Effector memory CD8-positive, alpha-beta T cell (primary cell): ENCODE results near the gene CD34.
"Not testable (repeated sequence)": the region's sequence is repeated elsewhere in the genome, so short reads cannot be mapped to it uniquely, and the experiment has no call there.

Source experiments
- ATAC-seq: fragments of 150-1000 bp; cut with Tn5 transposase; replicated peaks from 2 replicates; pipeline ENCODE4 v1.10.0; 2021; ENCODE audit warnings: mild to moderate bottlenecking, moderate library complexity
- DNase-seq, 3 experiments: peaks; one replicate each; pipeline ENCODE4 v3.0.0; 2021
- H3K27ac Mint-ChIP-seq, 2 donors: one replicate each; pipeline ENCODE4 v1.8.0; 2022; ENCODE audit warnings: mild to moderate bottlenecking in 2 of 2, mixed read lengths in 2 of 2, moderate library complexity in 2 of 2
- H3K27me3 Mint-ChIP-seq, 2 donors: one replicate each; pipeline ENCODE4 v1.8.0; 2022; ENCODE audit warnings: mixed read lengths in 2 of 2
- H3K36me3 Mint-ChIP-seq: one replicate; pipeline ENCODE4 v1.8.0; 2022; ENCODE audit warnings: mild to moderate bottlenecking, moderate library complexity, mixed read lengths; ENCODE audit not compliant: insufficient read depth
- H3K4me1 Mint-ChIP-seq, 2 donors: one replicate each; pipeline ENCODE4 v1.8.0; 2022; ENCODE audit warnings: low read depth in 2 of 2, mixed read lengths in 2 of 2
- H3K4me3 Mint-ChIP-seq, 2 donors: one replicate each; pipeline ENCODE4 v1.8.0; 2022; ENCODE audit warnings: mild to moderate bottlenecking in 2 of 2, mixed read lengths in 2 of 2, moderate library complexity in 2 of 2
- H3K9me3 Mint-ChIP-seq, 2 donors: one replicate each; pipeline ENCODE4 v1.8.0; 2022; ENCODE audit warnings: mixed read lengths in 2 of 2

The CD34 gene

GRCh38 chr1:207948536-207949250, 37.8 kb upstream of the CD34 start:
- no peak overlapping the region for H3K27ac Mint-ChIP-seq

GRCh38 chr1:207946756-207947155, 35.8 kb upstream of the CD34 start:
- no peak overlapping the region for H3K27ac Mint-ChIP-seq
- peaks cover 12 to 18% of the 10 kb centered on the region in 2 donors for H3K27me3 Mint-ChIP-seq
- no peaks in the 10 kb centered on the region for H3K9me3 Mint-ChIP-seq
- DNase-seq (no peak), ATAC-seq (no peak)
- H3K4me1 Mint-ChIP-seq = no peaks in the 10 kb centered on the region
- H3K4me3 Mint-ChIP-seq = no peak overlapping the region
- no peaks in the 10 kb centered on the region for H3K36me3 Mint-ChIP-seq

More at GRCh38 chr1:207948536-207949250, 37.8 kb upstream of the CD34 start:
- Mint-ChIP-seq H3K4me1 (no peaks in the 10 kb centered on the region), H3K9me3 (no peaks in the 10 kb centered on the region), H3K27me3 (peaks cover 9% of the 10 kb centered on the region in 2 donors), H3K4me3 (no peak overlapping the region), H3K36me3 (no peaks in the 10 kb centered on the region)
- DNase-seq (no peak), ATAC-seq (no peak)

DNA sequence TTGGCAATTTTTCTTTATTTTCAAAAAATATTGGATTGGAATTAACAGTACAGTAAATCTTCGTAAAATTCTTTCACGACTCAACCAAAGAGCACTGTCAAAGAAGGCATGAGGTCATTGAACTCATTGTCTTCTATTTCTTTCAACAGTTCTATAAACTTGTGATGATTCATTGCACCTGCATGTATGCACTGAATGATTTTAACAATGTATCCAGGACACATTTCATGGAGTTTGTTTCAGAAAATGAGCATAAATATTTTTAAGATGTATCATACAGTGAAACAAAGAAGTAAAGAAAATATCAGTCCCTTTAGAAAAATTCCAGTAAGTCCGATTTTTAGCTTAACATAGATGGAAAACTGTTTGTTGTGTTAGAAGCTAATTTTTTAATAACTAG, 33.6 kb upstream of the CD34 start:
- peaks cover 28 to 36% of the 10 kb centered on the region in 2 donors for H3K27me3 Mint-ChIP-seq
- H3K9me3 Mint-ChIP-seq = no peaks in the 10 kb centered on the region
- H3K36me3 Mint-ChIP-seq = no peaks in the 10 kb centered on the region
- no peak overlapping the region for H3K4me3 Mint-ChIP-seq
- DNase-seq = no peak
- H3K27ac Mint-ChIP-seq = no peak overlapping the region
- no peak for ATAC-seq
- H3K4me1 Mint-ChIP-seq = no peaks in the 10 kb centered on the region

DNA sequence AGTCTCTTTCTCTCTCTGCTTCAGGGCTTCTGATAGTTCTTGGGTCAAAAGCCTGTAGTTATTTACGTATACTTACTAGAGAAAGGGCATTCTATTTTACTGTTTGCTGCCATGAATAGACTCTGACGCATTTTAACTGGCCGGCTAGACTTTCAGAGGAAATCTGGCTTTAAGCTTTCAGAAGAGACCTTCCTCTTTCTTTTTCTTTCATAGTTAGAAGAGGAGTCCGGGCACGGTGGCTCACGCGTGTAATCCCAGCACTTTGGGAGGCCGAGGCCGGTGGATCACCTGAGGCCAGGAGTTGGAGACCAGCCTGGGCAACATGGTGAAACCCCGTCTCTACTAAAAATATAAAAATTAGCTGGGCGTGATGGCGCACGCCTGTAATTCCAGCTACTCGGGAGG, 31.4 kb upstream of the CD34 start:
- H3K27ac Mint-ChIP-seq, H3K4me3 Mint-ChIP-seq, DNase-seq, H3K36me3 Mint-ChIP-seq, H3K4me1 Mint-ChIP-seq, ATAC-seq, H3K9me3 Mint-ChIP-seq: not testable (repeated sequence)
- peaks cover 45 to 50% of the 10 kb centered on the region in 2 donors for H3K27me3 Mint-ChIP-seq

DNA sequence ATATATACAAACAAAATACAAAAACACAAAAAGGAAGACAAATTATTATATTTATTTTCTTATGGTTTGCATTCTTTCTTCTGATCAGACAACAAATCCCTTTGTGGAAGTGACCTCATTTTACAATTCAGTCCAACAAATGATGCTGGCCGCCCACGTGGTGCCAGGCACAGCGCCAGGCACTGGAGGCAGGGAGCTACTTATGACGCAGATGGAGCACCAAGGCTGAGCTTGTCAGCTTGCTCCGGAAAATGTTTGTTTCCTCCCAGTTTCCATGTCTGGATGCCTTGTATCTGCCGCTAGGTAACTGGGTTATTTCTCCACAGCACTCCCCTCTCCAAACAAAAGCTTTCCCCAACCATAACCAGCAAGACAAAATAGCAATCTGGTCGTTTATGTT, 30.7 kb upstream of the CD34 start:
- DNase-seq = no peak
- no peak for ATAC-seq
- peaks cover 49 to 57% of the 10 kb centered on the region in 2 donors for H3K27me3 Mint-ChIP-seq
- H3K4me3 Mint-ChIP-seq = no peak overlapping the region
- no peaks in the 10 kb centered on the region for H3K9me3 Mint-ChIP-seq
- H3K36me3 Mint-ChIP-seq = peaks cover 3% of the 10 kb centered on the region
- no peaks in the 10 kb centered on the region for H3K4me1 Mint-ChIP-seq
- H3K27ac Mint-ChIP-seq = no peak overlapping the region

DNA sequence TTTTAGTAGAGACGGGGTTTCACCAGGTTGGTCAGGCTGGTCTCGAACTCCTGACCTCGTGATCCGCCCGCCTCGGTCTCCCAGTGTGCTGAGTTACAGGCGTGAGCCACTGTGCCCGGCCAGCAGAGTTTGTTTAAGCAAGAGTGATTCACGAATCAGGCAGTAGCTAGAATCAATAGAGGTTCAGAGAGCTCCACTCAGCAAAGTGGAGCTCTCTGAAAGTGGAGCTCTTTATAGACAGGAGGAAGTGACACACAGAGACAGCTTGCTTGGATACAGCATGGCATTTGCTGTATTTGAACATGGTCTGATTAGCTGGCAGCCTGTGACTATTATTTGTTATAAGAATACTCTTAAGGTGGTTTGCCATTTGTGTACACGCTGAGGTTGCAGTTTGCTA, 27.1 kb upstream of the CD34 start:
- Mint-ChIP-seq H3K4me1 (no peaks in the 10 kb centered on the region), H3K36me3 (peaks cover 3% of the 10 kb centered on the region), H3K9me3 (no peaks in the 10 kb centered on the region), H3K4me3 (no peak overlapping the region), H3K27me3 (peaks cover 50 to 62% of the 10 kb centered on the region in 2 donors), H3K27ac (no peak overlapping the region)
- ATAC-seq = no peak
- no peak for DNase-seq

DNA sequence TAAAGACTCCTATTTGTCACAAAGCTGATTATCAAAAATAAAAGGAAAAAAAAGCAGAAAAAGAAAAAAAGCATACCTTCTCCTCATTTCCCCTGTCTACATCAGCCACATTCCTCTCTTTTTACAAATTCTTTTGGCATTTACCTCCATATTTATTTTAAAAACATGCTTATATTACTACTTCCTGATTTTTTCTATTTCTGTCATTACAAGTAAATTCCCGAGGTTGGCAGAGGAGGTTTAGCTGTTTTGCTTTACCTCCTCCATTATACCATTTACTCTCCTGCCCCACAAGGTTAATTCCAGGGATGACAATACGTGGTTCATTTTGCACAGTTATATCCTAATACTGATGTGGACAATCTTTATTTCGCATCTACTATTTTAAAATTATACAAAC, 26.3 kb upstream of the CD34 start:
- Mint-ChIP-seq H3K27me3 (peaks cover 46 to 55% of the 10 kb centered on the region in 2 donors), H3K9me3 (no peaks in the 10 kb centered on the region), H3K4me3 (no peak overlapping the region), H3K36me3 (peaks cover 3% of the 10 kb centered on the region), H3K4me1 (no peaks in the 10 kb centered on the region), H3K27ac (no peak overlapping the region)
- DNase-seq = no peak
- ATAC-seq = no peak

DNA sequence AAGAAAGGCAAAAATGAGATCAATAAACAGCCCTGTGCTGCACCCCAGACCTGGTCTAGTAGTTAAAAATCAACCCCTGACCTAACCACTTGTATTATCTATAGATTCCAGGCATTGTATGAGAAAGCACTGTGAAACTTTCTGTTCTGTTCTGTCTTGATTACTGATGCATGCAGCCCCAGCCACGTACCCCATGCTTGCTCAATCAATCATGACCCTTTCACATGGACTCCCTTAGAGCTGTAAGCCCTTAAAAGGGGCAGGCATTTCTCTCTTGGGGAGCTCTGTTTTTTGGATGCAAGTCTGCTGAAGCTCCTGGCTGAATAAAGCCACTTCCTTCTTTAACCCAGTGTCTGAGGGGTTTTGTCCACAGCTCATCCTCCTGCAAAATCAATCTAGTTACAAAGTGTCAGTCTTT, 24.2 kb upstream of the CD34 start:
- no peak overlapping the region for H3K4me3 Mint-ChIP-seq
- ATAC-seq (no peak), DNase-seq (no peak)
- H3K4me1 Mint-ChIP-seq = no peaks in the 10 kb centered on the region
- no peaks in the 10 kb centered on the region for H3K9me3 Mint-ChIP-seq
- H3K27ac Mint-ChIP-seq = no peak overlapping the region
- H3K27me3 Mint-ChIP-seq = peaks cover 32 to 38% of the 10 kb centered on the region in 2 donors
- H3K36me3 Mint-ChIP-seq = peaks cover 3% of the 10 kb centered on the region

DNA sequence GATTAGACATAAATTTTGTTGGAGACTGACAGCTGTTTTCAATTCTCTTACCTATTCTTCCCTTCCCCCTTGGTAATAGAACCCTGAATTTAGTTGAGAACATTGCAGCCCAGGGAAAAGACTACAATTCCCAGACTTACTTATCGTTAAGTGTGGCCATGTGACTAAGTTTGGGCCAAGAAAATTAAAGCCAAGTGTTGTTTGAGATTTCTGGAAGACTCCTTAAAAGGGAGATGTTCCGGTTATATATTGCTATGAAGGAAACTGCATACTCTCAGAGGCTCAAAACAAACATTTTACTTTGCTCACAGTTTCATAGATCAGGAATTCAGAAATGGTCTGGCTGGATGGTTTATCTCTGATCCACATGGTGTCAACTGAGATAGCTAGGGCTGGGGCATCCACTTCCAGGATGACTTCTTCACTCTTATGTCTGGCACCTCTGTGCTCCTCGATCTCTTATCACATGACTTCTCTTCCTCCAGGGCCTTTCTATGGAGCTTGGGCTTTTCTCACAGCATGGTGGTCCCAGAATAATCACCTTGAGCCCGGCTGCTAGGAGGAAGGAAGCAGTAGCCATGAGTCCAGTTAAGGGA, 22.4 kb upstream of the CD34 start:
- H3K27ac Mint-ChIP-seq = no peak overlapping the region
- no peak for DNase-seq
- peaks cover 17 to 22% of the 10 kb centered on the region in 2 donors for H3K27me3 Mint-ChIP-seq
- peaks cover under 1% of the 10 kb centered on the region for H3K36me3 Mint-ChIP-seq
- H3K4me3 Mint-ChIP-seq = no peak overlapping the region
- H3K9me3 Mint-ChIP-seq = no peaks in the 10 kb centered on the region
- ATAC-seq = no peak
- no peaks in the 10 kb centered on the region for H3K4me1 Mint-ChIP-seq

DNA sequence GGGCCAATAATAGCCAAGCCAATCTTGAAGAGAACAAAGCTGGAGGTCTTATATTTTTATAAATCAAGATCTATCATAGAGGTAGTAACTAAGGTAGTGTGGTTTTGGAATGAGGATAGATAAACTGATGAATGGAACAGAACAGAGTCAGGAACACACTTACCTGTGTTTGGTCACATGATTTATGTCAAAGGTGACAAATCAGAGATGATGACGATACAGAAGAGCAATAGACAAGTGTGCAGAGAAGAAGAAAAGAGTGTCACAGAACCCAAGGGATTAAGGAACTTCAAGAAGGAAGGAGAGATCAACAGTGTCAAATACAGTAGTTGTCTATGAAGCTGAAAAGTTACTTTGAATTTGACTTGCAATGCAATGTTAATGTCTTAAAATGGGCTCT, 16.1 kb upstream of the CD34 start:
- Mint-ChIP-seq H3K4me3 (no peak overlapping the region), H3K27me3 (peaks cover 25 to 36% of the 10 kb centered on the region in 2 donors)

DNA sequence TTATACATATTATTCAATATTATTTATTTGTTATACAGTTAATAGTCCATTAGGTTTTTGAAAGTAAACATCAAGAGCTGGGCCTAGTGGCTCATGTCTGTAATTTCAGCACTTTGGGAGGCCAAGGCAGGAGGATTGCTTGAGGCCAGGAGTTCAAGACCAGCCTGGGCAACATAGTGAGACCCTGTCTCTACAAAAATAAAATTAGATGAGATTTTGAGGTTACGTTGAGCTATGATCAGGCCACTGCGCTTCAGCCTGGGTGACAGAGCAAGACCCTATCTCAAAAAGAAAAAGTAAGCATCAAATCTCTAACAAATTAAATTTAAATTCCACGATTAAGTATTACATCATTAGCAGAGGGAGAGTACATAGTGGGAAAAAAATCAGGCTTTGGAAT, 15.0 kb upstream of the CD34 start:
- ATAC-seq = not testable (repeated sequence)

More for the DNA sequence above, 16.1 kb upstream of the CD34 start:
- H3K4me1 Mint-ChIP-seq = no peaks in the 10 kb centered on the region
- no peak for DNase-seq
- H3K27ac Mint-ChIP-seq = no peak overlapping the region
- H3K9me3 Mint-ChIP-seq = no peaks in the 10 kb centered on the region
- ATAC-seq = no peak
- no peaks in the 10 kb centered on the region for H3K36me3 Mint-ChIP-seq

GRCh38 chr1:207925210-207925609, 14.3 kb upstream of the CD34 start:
- H3K4me1 Mint-ChIP-seq = no peaks in the 10 kb centered on the region
- DNase-seq = no peak
- H3K27ac Mint-ChIP-seq = no peak overlapping the region
- no peak overlapping the region for H3K4me3 Mint-ChIP-seq
- no peaks in the 10 kb centered on the region for H3K9me3 Mint-ChIP-seq
- peaks cover 43 to 54% of the 10 kb centered on the region in 2 donors for H3K27me3 Mint-ChIP-seq
- H3K36me3 Mint-ChIP-seq = no peaks in the 10 kb centered on the region
- ATAC-seq = no peak

More for the DNA sequence above, 15.0 kb upstream of the CD34 start:
- H3K27me3 Mint-ChIP-seq = peaks cover 35 to 46% of the 10 kb centered on the region in 2 donors
- not testable (repeated sequence) for H3K9me3 Mint-ChIP-seq, DNase-seq, H3K4me1 Mint-ChIP-seq, H3K4me3 Mint-ChIP-seq, H3K27ac Mint-ChIP-seq, H3K36me3 Mint-ChIP-seq

GRCh38 chr1:207923561-207923960, 12.6 kb upstream of the CD34 start:
- DNase-seq = no peak
- peaks cover 58 to 65% of the 10 kb centered on the region in 2 donors for H3K27me3 Mint-ChIP-seq
- H3K27ac Mint-ChIP-seq = no peak overlapping the region
- ATAC-seq = no peak
- no peaks in the 10 kb centered on the region for H3K9me3 Mint-ChIP-seq
- H3K36me3 Mint-ChIP-seq = no peaks in the 10 kb centered on the region
- H3K4me3 Mint-ChIP-seq = no peak overlapping the region
- H3K4me1 Mint-ChIP-seq = no peaks in the 10 kb centered on the region

DNA sequence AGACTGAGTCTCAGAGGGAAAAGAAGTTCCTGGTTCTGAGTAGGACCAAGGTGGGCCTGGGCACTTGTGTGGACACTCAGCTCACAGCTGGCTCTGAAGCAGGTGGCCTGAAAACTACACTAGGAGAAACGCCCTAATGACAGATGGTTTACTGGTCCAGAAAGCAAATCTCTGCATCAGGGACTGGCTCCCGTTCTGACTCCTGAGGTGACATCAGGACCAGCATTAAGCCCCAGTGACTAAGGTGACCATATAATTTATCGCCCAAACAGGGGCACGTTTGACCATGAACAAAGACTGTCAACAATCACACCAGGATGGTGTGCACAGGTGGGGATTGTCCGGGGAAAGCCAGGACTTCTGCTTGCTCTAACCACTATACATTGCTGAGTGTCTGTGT, 12.2 kb upstream of the CD34 start:
- Mint-ChIP-seq H3K27ac (no peak overlapping the region), H3K4me1 (no peaks in the 10 kb centered on the region), H3K36me3 (no peaks in the 10 kb centered on the region), H3K4me3 (no peak overlapping the region), H3K27me3 (peaks cover 58 to 60% of the 10 kb centered on the region in 2 donors), H3K9me3 (no peaks in the 10 kb centered on the region)
- no peak for ATAC-seq
- DNase-seq = no peak
